Kasumi-1 (cell line): ENCODE data around the gene BAG5.
"Not testable (repeated sequence)": the region's sequence is repeated elsewhere in the genome, so short reads cannot be mapped to it uniquely, and the experiment has no call there.

Experiments used
- DNase-seq, 2 experiments: peaks; one replicate each; lab custom pipeline; 2025; lab: John Stamatoyannopoulos, UW

BAG5 gene

GRCh38 chr14:103522649-103523574, 39.5 kb downstream of the BAG5 start, which contains the start of gene CKB:
TSS of gene CKB (minus strand) at chr14:103522830. CDS start at chr14:103522493, 337 bp downstream.
- peak; percentile 41 to 61 for DNase-seq

- no peak for DNase-seq
Measured at GRCh38 chr14:103521951-103522563, 40.4 kb downstream of the BAG5 start.

GRCh38 chr14:103521438-103521950, 41.0 kb downstream of the BAG5 start:
- DNase-seq, result no peak

GRCh38 chr14:103520657-103521437, 41.6 kb downstream of the BAG5 start:
- DNase-seq, result peak; percentile 48 to 69

- DNase-seq, result no peak
Measured at GRCh38 chr14:103520269-103520656, 42.2 kb downstream of the BAG5 start.

- DNase-seq, result no peak
Measured at GRCh38 chr14:103519837-103520212, 42.6 kb downstream of the BAG5 start.

GRCh38 chr14:103519043-103519836, 43.2 kb downstream of the BAG5 start:
- DNase-seq, result peak; percentile 85 to 88

GRCh38 chr14:103518422-103519042, 43.9 kb downstream of the BAG5 start:
- DNase-seq, result peak; percentile 41 to 43

- no peak for DNase-seq
Measured at GRCh38 chr14:103517721-103518421, 44.6 kb downstream of the BAG5 start.

- no peak for DNase-seq
Measured at GRCh38 chr14:103517174-103517566, 45.3 kb downstream of the BAG5 start.

GRCh38 chr14:103516426-103517173, 45.9 kb downstream of the BAG5 start:
- DNase-seq, result peak; percentile 20 to 22

GRCh38 chr14:103514596-103515421, 47.6 kb downstream of the BAG5 start:
- DNase-seq, result no peak

- peak; percentile 34 to 46 for DNase-seq
Measured at GRCh38 chr14:103512701-103513611, 49.5 kb downstream of the BAG5 start.

- not testable (repeated sequence) for DNase-seq
Measured at GRCh38 chr14:103512180-103512579, 50.3 kb downstream of the BAG5 start.

GRCh38 chr14:103510724-103511693, 51.4 kb downstream of the BAG5 start:
- no peak for DNase-seq
